ENCODE results near the gene SOBP.

SOBP gene

DNA sequence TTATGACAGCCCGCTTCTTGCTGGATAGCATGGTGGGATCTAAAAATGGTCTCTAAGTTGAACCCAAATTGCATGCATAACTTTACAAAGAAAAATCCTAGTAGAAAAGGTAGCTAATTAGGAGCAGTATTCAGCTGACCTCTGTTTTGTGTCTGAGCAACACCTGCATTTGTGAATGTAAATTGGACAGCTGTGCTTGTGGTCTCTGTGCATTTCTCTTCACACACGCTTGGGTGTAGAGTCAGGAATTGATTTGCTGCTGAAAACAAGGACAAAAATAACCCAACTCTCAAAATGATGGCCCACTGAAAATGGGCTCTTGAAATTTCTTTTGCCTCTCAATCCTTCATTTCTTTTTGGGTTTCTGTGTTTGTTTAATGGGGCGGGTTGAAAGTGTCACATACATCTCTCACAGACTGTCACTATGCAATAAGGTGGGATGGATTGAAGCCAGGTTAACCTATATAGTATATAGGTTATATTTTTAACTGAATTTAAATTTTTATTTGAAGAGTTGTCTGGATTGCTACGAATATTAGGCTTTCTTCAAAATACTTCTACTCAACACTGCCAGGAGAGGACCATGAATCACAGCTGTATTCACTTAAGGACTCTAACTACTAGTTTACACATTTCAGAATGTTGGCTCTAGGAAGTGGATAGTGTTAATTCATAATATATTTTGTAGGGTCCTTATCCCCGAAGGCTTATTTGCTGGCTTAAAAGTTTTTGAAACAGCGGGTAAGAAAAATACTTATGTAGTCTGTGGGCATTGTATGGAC is 46.5 kb downstream of the SOBP start:
- no peak overlapping the region for H3K9ac ChIP-seq (ENCODE audit: low read depth, low read length)
- TF ChIP-seq EZH2 (IDR thresholded peaks at IDR 0.05; ENCODE audit: borderline replicate concordance, low read depth, low read length, severe bottlenecking) (no peak), CTCF (IDR thresholded peaks at IDR 0.05; ENCODE audit: borderline replicate concordance, extremely low read depth, low read length, poor library complexity, severe bottlenecking) (no peak)
- no peaks in the 10 kb centered on the region for H3K4me1 ChIP-seq (ENCODE audit: insufficient read depth, low read length)
- no peak overlapping the region for H3K4me2 ChIP-seq (ENCODE audit: insufficient read depth, low read length)
- DNase-seq (no peak), ATAC-seq (ENCODE audit: insufficient read depth, low read depth) (peak; percentile 44; the same call in 1 of the 3 replicates)
- no peaks in the 10 kb centered on the region for H3K27me3 ChIP-seq (ENCODE audit: insufficient read depth, low read length, poor library complexity)
- H4K20me1 ChIP-seq (ENCODE audit: insufficient read depth, low read length): 0 out of 2 replicates have a peak, but pooled peaks cover 2% of the 10 kb centered on the region
- H2AFZ ChIP-seq (ENCODE audit: low read depth, low read length): no peak overlapping the region
- no peak overlapping the region for H3K4me3 ChIP-seq (ENCODE audit: low read depth in 1 of 2, low read length in 2 of 2)
- H3K79me2 ChIP-seq (ENCODE audit: insufficient read depth, low read length): no peaks in the 10 kb centered on the region
- peaks cover 12% of the 10 kb centered on the region; the same call in 1 of the 2 replicates for H3K36me3 ChIP-seq (ENCODE audit: insufficient read depth, low read length)
- no peaks in the 10 kb centered on the region for H3K9me3 ChIP-seq (ENCODE audit: insufficient read depth, low read length, severe bottlenecking)
- no peak overlapping the region for H3K27ac ChIP-seq (ENCODE audit: low read length)

DNA sequence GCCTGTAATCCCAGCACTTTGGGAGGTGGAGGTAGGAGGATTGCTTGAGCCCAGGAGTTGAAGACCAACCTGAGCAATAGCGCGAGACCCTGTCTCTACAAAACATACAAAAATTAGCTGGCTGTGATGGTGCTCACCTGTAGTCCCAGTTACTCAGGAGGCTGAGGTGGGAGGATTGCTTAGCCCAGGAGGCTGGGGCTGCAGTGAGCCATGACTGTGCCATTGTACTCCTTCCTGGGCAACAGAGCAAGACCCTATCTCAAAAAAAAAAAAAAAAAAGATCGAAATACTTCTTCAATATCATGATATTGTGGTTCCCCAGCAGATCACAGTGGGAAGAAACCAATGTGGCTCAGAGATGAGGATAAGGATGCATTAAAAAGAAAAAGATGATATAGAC is 47.6 kb downstream of the SOBP start:
- Histone ChIP-seq H3K9ac (ENCODE audit: low read depth, low read length) (no peak overlapping the region), H3K27ac (ENCODE audit: low read length) (no peak overlapping the region), H3K27me3 (ENCODE audit: insufficient read depth, low read length, poor library complexity) (no peaks in the 10 kb centered on the region), H2AFZ (ENCODE audit: low read depth, low read length) (no peak overlapping the region), H3K4me3 (ENCODE audit: low read depth in 1 of 2, low read length in 2 of 2) (no peak overlapping the region), H3K9me3 (ENCODE audit: insufficient read depth, low read length, severe bottlenecking) (no peaks in the 10 kb centered on the region), H3K4me2 (ENCODE audit: insufficient read depth, low read length) (no peak overlapping the region), H4K20me1 (ENCODE audit: insufficient read depth, low read length) (no peaks in the 10 kb centered on the region), H3K4me1 (ENCODE audit: insufficient read depth, low read length) (no peaks in the 10 kb centered on the region), H3K36me3 (ENCODE audit: insufficient read depth, low read length) (peaks cover 7% of the 10 kb centered on the region; the same call in 1 of the 2 replicates), H3K79me2 (ENCODE audit: insufficient read depth, low read length) (no peaks in the 10 kb centered on the region)
- no peak for DNase-seq
- no peak for ATAC-seq (ENCODE audit: insufficient read depth, low read depth)
- TF ChIP-seq EZH2 (IDR thresholded peaks at IDR 0.05; ENCODE audit: borderline replicate concordance, low read depth, low read length, severe bottlenecking) (no peak), CTCF (IDR thresholded peaks at IDR 0.05; ENCODE audit: borderline replicate concordance, extremely low read depth, low read length, poor library complexity, severe bottlenecking) (no peak)

GRCh38 chr6:107538856-107539387 is 49.0 kb downstream of the SOBP start:
- H3K4me3 ChIP-seq (ENCODE audit: low read depth in 1 of 2, low read length in 2 of 2): no peak overlapping the region
- DNase-seq (no peak), ATAC-seq (ENCODE audit: insufficient read depth, low read depth) (peak; percentile 42; the same call in 2 of the 3 replicates)
- H4K20me1 ChIP-seq (ENCODE audit: insufficient read depth, low read length): no peaks in the 10 kb centered on the region
- H3K27ac ChIP-seq (ENCODE audit: low read length): no peak overlapping the region
- no peaks in the 10 kb centered on the region for H3K79me2 ChIP-seq (ENCODE audit: insufficient read depth, low read length)
- no peak for TF ChIP-seq CTCF (IDR thresholded peaks at IDR 0.05; ENCODE audit: borderline replicate concordance, extremely low read depth, low read length, poor library complexity, severe bottlenecking)
- TF ChIP-seq EZH2 (IDR thresholded peaks at IDR 0.05; ENCODE audit: borderline replicate concordance, low read depth, low read length, severe bottlenecking): no peak
- H3K9ac ChIP-seq (ENCODE audit: low read depth, low read length): no peak overlapping the region
- no peak overlapping the region for H2AFZ ChIP-seq (ENCODE audit: low read depth, low read length)
- H3K36me3 ChIP-seq (ENCODE audit: insufficient read depth, low read length): peaks cover 7% of the 10 kb centered on the region; the same call in 1 of the 2 replicates
- H3K9me3 ChIP-seq (ENCODE audit: insufficient read depth, low read length, severe bottlenecking): no peaks in the 10 kb centered on the region
- H3K4me1 ChIP-seq (ENCODE audit: insufficient read depth, low read length): no peaks in the 10 kb centered on the region
- no peak overlapping the region for H3K4me2 ChIP-seq (ENCODE audit: insufficient read depth, low read length)
- H3K27me3 ChIP-seq (ENCODE audit: insufficient read depth, low read length, poor library complexity): no peaks in the 10 kb centered on the region
